ENCODE data around the gene MPND.

The MPND gene

GRCh38 chr19:4320419-4320818 lies 22.9 kb upstream of the MPND start:
- no peak for DNase-seq (ENCODE audit: low read depth in 2 of 2)

- DNase-seq (ENCODE audit: low read depth in 2 of 2) = no peak
These were observed 20.3 kb upstream of the MPND start for GRCh38 chr19:4322942-4323665.

- no peak for DNase-seq (ENCODE audit: low read depth in 2 of 2)
These were observed 19.7 kb upstream of the MPND start for GRCh38 chr19:4323692-4324091.

- no peak for DNase-seq (ENCODE audit: low read depth in 2 of 2)
These were observed 19.1 kb upstream of the MPND start for GRCh38 chr19:4324228-4324627.

GRCh38 chr19:4326215-4326836 lies 17.0 kb upstream of the MPND start:
- no peak for DNase-seq (ENCODE audit: low read depth in 2 of 2)

GRCh38 chr19:4326837-4327251 lies 16.5 kb upstream of the MPND start:
- DNase-seq (ENCODE audit: low read depth in 2 of 2) = peak in 1 of 2 donors; percentile 22

GRCh38 chr19:4327252-4327876 lies 16.0 kb upstream of the MPND start:
- peak; percentile 54 to 68 for DNase-seq (ENCODE audit: low read depth in 2 of 2)

- DNase-seq (ENCODE audit: low read depth in 2 of 2) = no peak
These were observed 15.5 kb upstream of the MPND start for GRCh38 chr19:4327877-4328242.

- DNase-seq (ENCODE audit: low read depth in 2 of 2) = peak; percentile 95 to 97
These were observed 14.9 kb upstream of the MPND start for GRCh38 chr19:4328243-4328990.

GRCh38 chr19:4328991-4329681 lies 14.2 kb upstream of the MPND start:
- peak; percentile 26 to 38 for DNase-seq (ENCODE audit: low read depth in 2 of 2)

- DNase-seq (ENCODE audit: low read depth in 2 of 2) = no peak
These were observed 13.5 kb upstream of the MPND start for GRCh38 chr19:4329858-4330257.

- no peak for DNase-seq (ENCODE audit: low read depth in 2 of 2)
These were observed 8.3 kb upstream of the MPND start for GRCh38 chr19:4334929-4335570.

- DNase-seq (ENCODE audit: low read depth in 2 of 2) = no peak
These were observed 5.4 kb upstream of the MPND start for GRCh38 chr19:4337906-4338440.

GRCh38 chr19:4338441-4339355 lies 4.7 kb upstream of the MPND start, which contains the start of gene STAP2:
Gene STAP2, minus strand, starts transcription at chr19:4338827. Its CDS starts 74 bp downstream, at chr19:4338753.
- DNase-seq (ENCODE audit: low read depth in 2 of 2) = peak in 1 of 2 donors; percentile 24

- DNase-seq (ENCODE audit: low read depth in 2 of 2) = no peak
These were observed 1.1 kb upstream of the MPND start for GRCh38 chr19:4342314-4342614.

GRCh38 chr19:4342615-4343369 lies 570 bp upstream of the MPND start:
- DNase-seq (ENCODE audit: low read depth in 2 of 2) = peak; percentile 83 to 91

GRCh38 chr19:4345342-4346019 lies 2.1 kb downstream of the MPND start:
- no peak for DNase-seq (ENCODE audit: low read depth in 2 of 2)

GRCh38 chr19:4346020-4346383 lies 2.6 kb downstream of the MPND start:
- DNase-seq (ENCODE audit: low read depth in 2 of 2) = no peak

GRCh38 chr19:4347521-4347920 lies 4.2 kb downstream of the MPND start:
- no peak for DNase-seq (ENCODE audit: low read depth in 2 of 2)
